Stimulated activated naive CD8-positive, alpha-beta T cell treated with anti-CD3 and anti-CD28 coated beads, Interleukin-15, amount 100 ng/mL, for 72 hours (primary cell): Measurements from ENCODE around the gene CLCN4.

Source experiments
- ATAC-seq: fragments of 150-1000 bp; cut with Tn5 transposase; 2 replicates; pipeline ENCODE4 v1.10.0; 2021; ENCODE audit warnings: mild to moderate bottlenecking, moderate library complexity
- DNase-seq, 2 donors: peaks; one replicate each; pipeline ENCODE4 v3.0.0; 2021 to 2022
- H3K27ac Mint-ChIP-seq, 2 donors: one replicate each; pipeline ENCODE4 v1.8.0; 2022; ENCODE audit warnings: mild to moderate bottlenecking in 2 of 2, mixed read lengths in 2 of 2, moderate library complexity in 2 of 2
- H3K27me3 Mint-ChIP-seq: one replicate; pipeline ENCODE4 v1.8.0; 2022; ENCODE audit warnings: mixed read lengths
- H3K4me1 Mint-ChIP-seq: one replicate; pipeline ENCODE4 v1.8.0; 2022; ENCODE audit warnings: mild to moderate bottlenecking, mixed read lengths
- H3K4me3 Mint-ChIP-seq, 2 donors: one replicate each; pipeline ENCODE4 v1.8.0; 2022; ENCODE audit warnings: mild to moderate bottlenecking in 2 of 2, mixed read lengths in 2 of 2, moderate library complexity in 1 of 2
- H3K9me3 Mint-ChIP-seq, 2 donors: one replicate each; pipeline ENCODE4 v1.8.0; 2022; ENCODE audit warnings: mixed read lengths in 2 of 2

Gene CLCN4

DNA sequence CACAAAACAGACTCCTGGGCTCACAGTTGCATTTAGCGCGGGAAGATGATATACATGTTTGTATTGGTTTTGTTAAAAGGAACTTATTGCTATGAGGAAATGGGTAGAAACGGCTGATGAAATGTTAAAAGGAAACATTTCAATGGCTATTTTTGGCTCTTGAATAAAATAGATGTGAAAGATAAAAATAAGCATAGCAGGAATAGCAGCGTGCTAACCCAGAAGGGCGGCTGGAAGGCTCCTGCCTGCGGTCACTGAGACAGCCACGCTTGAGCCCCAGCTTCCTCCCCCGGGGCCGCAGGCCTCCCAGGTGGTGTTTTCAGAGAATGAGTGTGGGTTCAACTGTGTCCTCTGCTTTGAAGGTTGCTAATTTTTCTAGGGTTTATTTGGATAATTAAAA lies 35.0 kb upstream of the CLCN4 start:
- ATAC-seq (no peak), DNase-seq (no peak)
- Mint-ChIP-seq H3K9me3 (no peaks in the 10 kb centered on the region), H3K27me3 (no peaks in the 10 kb centered on the region), H3K4me3 (peak overlapping the region in 1 of 2 donors; percentile 24), H3K27ac (peak overlapping the region; percentile 5 to 19), H3K4me1 (peaks cover 46% of the 10 kb centered on the region)

DNA sequence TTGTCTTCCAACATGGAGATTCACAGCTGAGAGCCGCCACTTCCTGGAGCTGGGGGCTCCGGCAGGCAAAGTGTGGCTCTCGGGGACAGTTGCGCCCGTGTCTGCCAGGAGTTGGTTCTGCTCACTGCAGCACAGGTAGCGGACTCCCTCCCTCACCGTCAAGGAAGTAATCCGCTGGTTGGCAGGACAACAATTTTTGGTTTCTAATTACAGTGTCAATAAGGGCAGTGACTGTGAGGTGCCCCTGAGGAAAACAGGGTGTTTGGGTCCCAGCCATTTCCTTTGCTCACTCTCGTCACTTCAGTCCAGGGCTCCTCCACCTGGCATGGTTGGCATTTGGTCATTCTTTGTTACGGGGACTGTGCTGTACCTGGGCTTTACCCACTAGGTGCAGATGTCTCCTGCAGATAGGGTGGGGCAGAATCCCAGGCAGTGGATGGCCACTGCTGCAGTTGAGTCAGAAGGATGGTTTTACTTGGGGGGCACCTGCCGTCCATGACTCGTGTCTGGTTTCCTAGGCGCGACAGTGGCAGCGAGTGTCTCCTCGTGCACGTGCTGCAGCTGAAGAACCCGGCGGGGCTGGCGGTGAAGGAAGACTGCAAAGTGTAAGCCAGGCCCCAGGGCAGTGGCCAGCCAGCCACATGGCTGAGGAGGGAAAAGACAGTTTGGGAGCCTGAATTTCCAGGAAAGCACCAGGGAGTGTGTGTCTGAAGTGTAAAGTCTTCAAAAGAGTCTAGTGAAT lies 32.1 kb upstream of the CLCN4 start:
- Mint-ChIP-seq H3K4me3 (no peak overlapping the region), H3K27ac (no peak overlapping the region), H3K9me3 (no peaks in the 10 kb centered on the region), H3K27me3 (no peaks in the 10 kb centered on the region), H3K4me1 (peaks cover 25% of the 10 kb centered on the region)
- ATAC-seq: no peak
- no peak for DNase-seq

DNA sequence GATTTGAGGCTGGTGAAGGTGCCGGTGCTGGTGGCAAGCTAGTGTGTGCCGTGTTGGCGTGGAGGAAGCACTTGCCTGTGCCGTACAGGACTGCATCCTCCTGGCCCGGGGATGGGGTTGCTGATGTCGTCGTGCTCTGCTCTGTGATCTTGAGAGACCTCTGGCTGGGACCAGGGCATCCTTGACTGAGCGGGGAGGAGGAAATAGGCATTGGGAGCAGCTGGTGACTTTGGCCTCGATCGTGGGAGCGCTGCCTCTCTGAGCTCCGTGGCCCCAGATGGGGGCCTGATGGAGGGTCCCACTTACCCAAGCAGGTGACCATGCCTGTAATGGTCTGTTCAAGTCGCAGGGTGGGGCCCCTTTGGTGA lies 31.5 kb upstream of the CLCN4 start:
- DNase-seq: no peak
- ATAC-seq: no peak
- Mint-ChIP-seq H3K9me3 (no peaks in the 10 kb centered on the region), H3K27ac (no peak overlapping the region), H3K4me1 (peaks cover 23% of the 10 kb centered on the region), H3K27me3 (no peaks in the 10 kb centered on the region), H3K4me3 (no peak overlapping the region)

- Mint-ChIP-seq H3K27me3 (no peaks in the 10 kb centered on the region), H3K27ac (no peak overlapping the region), H3K4me3 (no peak overlapping the region), H3K9me3 (no peaks in the 10 kb centered on the region), H3K4me1 (peaks cover 15% of the 10 kb centered on the region)
- ATAC-seq: no peak
- DNase-seq: no peak
These were observed 30.7 kb upstream of the CLCN4 start for GRCh38 chrX:10126044-10126443.

DNA sequence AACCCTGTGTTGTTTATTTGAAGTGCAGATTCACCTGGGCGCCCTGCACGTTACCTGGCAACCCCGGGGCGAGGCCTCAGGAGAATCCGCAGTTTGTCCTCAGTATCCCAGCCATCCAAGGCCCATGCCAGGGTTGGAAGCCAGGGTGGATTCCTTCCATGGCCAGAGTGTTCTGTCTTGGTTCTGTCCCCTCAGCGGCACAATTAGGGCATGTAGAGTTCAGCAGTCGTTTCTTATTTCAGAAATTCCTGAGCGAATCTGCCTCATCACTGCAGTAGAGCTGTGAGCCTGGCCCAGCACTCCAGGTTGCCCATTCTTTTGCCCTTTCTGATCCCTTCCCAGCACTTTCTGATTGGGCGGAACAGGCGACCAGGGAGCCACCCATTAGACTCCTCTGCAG lies 29.9 kb upstream of the CLCN4 start:
- DNase-seq: no peak
- H3K9me3 Mint-ChIP-seq: no peaks in the 10 kb centered on the region
- no peaks in the 10 kb centered on the region for H3K27me3 Mint-ChIP-seq
- ATAC-seq: no peak
- H3K4me1 Mint-ChIP-seq: peaks cover 7% of the 10 kb centered on the region
- H3K27ac Mint-ChIP-seq: peak overlapping the region in 1 of 2 donors; percentile 4
- H3K4me3 Mint-ChIP-seq: no peak overlapping the region

- Mint-ChIP-seq H3K27ac (no peak overlapping the region), H3K4me1 (no peaks in the 10 kb centered on the region), H3K4me3 (no peak overlapping the region), H3K9me3 (no peaks in the 10 kb centered on the region), H3K27me3 (no peaks in the 10 kb centered on the region)
- ATAC-seq (no peak), DNase-seq (no peak)
These were observed 28.4 kb upstream of the CLCN4 start for GRCh38 chrX:10128386-10128785.

DNA sequence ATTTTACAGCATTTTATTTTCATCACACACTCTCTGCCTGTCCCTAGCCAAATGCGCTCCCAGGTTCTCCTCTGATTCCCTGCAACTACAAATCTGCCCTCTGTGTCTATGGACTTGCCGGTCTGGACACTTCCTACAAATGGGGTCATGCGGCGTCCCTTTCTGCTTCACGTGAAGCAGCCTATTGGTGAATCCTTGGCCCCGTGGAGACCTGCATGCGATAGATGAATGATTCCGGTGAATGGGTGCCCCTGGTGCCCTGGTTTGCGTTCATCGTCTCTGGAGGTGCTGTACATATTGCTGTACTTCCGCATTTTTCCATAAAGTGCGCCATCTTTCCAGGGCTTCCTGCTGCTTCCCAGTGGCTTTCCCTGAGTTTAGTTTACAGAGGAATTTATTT lies 27.5 kb upstream of the CLCN4 start:
- no peak for ATAC-seq
- no peaks in the 10 kb centered on the region for H3K9me3 Mint-ChIP-seq
- H3K27ac Mint-ChIP-seq: no peak overlapping the region

GRCh38 chrX:10130354-10130753 lies 26.4 kb upstream of the CLCN4 start:
- H3K27ac Mint-ChIP-seq: no peak overlapping the region
- no peaks in the 10 kb centered on the region for H3K9me3 Mint-ChIP-seq
- no peaks in the 10 kb centered on the region for H3K27me3 Mint-ChIP-seq
- ATAC-seq (no peak), DNase-seq (no peak)
- H3K4me3 Mint-ChIP-seq: no peak overlapping the region
- H3K4me1 Mint-ChIP-seq: no peaks in the 10 kb centered on the region

More for the DNA sequence above, 27.5 kb upstream of the CLCN4 start:
- Mint-ChIP-seq H3K4me1 (no peaks in the 10 kb centered on the region), H3K27me3 (no peaks in the 10 kb centered on the region), H3K4me3 (no peak overlapping the region)
- no peak for DNase-seq

DNA sequence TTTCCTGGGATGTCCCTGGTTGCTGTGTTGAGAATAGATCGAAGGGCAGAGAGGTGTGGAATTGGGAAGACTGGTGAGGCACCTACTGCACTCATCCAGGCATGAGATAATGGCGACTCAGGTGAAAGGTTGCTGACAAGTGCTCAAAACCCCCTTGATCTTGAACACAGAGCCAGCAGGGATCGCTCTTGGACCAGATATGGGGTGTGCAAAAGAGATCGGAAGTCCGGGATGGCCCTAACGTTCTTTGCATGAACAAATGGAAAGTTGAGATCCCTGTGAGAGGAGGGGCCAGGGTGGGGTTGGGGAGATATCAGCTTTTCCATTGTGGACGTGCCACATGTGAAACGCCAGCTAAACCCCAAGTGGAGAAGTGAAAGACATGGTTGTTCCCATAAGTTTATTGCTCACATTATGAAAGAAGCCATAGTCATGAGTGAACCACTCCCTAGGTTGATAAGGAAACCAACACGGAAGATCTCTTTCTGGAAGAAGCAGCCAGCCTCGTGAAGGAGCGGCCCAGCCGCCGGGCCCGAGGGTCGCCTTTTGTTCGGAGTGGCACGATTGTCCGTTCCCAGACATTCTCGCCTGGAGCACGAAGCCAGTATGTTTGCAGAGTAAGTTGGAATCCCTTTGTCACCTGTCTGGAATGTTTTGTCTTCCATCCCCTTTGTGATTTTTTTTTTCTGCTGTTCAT lies 22.6 kb upstream of the CLCN4 start:
- Mint-ChIP-seq H3K9me3 (no peaks in the 10 kb centered on the region), H3K4me3 (no peak overlapping the region), H3K27ac (no peak overlapping the region), H3K27me3 (no peaks in the 10 kb centered on the region), H3K4me1 (no peaks in the 10 kb centered on the region)
- ATAC-seq (no peak), DNase-seq (no peak)

GRCh38 chrX:10134921-10135320 lies 21.9 kb upstream of the CLCN4 start:
- no peaks in the 10 kb centered on the region for H3K4me1 Mint-ChIP-seq
- H3K9me3 Mint-ChIP-seq: no peaks in the 10 kb centered on the region
- H3K27ac Mint-ChIP-seq: peak overlapping the region in 1 of 2 donors; percentile 48
- H3K4me3 Mint-ChIP-seq: no peak overlapping the region
- ATAC-seq (no peak), DNase-seq (no peak)
- no peaks in the 10 kb centered on the region for H3K27me3 Mint-ChIP-seq

DNA sequence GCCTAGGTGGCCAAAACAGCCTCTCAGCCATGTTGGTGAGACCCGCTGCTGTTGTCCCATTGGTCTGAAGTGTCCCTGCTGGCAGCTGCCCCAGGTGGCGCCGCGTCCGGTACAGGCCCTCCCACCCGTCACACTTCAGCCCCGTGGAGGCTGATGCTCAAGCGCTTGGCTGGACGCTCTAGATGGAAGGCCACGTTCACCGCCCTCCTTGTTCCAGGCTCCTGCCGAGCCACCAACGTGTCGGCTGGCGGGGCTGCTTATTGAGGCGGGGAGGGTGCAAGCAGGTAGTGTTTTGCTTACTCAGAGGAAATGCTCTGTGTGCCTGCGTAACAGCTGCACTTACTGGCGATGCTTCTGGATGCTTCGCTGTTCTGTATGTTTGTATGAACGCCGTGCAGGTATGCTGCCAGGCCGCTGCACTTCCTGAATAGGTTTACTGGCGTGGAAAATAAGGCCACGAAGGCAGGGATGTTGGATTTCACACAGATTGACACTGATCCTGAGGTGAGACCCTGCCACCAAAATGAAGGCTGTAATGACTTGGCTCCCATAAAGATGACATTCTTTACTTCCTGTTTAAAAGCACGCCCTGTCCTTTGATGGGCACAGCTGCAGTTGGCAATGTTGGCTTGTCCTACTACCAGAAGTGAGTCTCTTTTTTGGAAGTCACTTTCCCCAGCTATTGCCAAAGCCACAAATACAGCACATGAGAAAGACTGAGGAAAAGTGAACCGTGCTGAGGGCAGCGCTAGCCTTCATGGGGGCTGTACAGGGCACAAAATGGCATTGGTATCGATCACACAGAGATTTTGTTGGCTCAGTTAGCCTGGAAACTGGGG lies 21.0 kb upstream of the CLCN4 start:
- Mint-ChIP-seq H3K9me3 (no peaks in the 10 kb centered on the region), H3K27ac (peak overlapping the region in 1 of 2 donors; percentile 27), H3K4me3 (no peak overlapping the region), H3K4me1 (no peaks in the 10 kb centered on the region), H3K27me3 (no peaks in the 10 kb centered on the region)
- no peak for DNase-seq
- no peak for ATAC-seq

- Mint-ChIP-seq H3K4me3 (no peak overlapping the region), H3K27me3 (no peaks in the 10 kb centered on the region), H3K4me1 (no peaks in the 10 kb centered on the region), H3K9me3 (no peaks in the 10 kb centered on the region), H3K27ac (no peak overlapping the region)
- DNase-seq (no peak), ATAC-seq (no peak)
These were observed 18.0 kb upstream of the CLCN4 start for GRCh38 chrX:10138726-10139125.

- no peak for ATAC-seq
- no peaks in the 10 kb centered on the region for H3K4me1 Mint-ChIP-seq
- no peak for DNase-seq
- no peaks in the 10 kb centered on the region for H3K9me3 Mint-ChIP-seq
- H3K27ac Mint-ChIP-seq: no peak overlapping the region
- no peaks in the 10 kb centered on the region for H3K27me3 Mint-ChIP-seq
- H3K4me3 Mint-ChIP-seq: no peak overlapping the region
These were observed 16.5 kb upstream of the CLCN4 start for GRCh38 chrX:10140264-10140663.

GRCh38 chrX:10142041-10142599 lies 14.7 kb upstream of the CLCN4 start:
- ATAC-seq (no peak), DNase-seq (no peak)
- Mint-ChIP-seq H3K4me3 (no peak overlapping the region), H3K9me3 (no peaks in the 10 kb centered on the region), H3K4me1 (no peaks in the 10 kb centered on the region), H3K27ac (peak overlapping the region in 1 of 2 donors; percentile 90), H3K27me3 (no peaks in the 10 kb centered on the region)

- no peaks in the 10 kb centered on the region for H3K27me3 Mint-ChIP-seq
- H3K9me3 Mint-ChIP-seq: no peaks in the 10 kb centered on the region
- no peaks in the 10 kb centered on the region for H3K4me1 Mint-ChIP-seq
- DNase-seq: no peak
- H3K4me3 Mint-ChIP-seq: no peak overlapping the region
- peak overlapping the region in 1 of 2 donors; percentile 80 for H3K27ac Mint-ChIP-seq
- no peak for ATAC-seq
These were observed 13.4 kb upstream of the CLCN4 start for GRCh38 chrX:10143071-10143983.
